IMR-90 (cell line): Measurements from ENCODE around the gene ADGRL3. TPM values are rescaled to one million over a fixed set of nuclear protein-coding genes. Genes with fewer than 3 reads are reported as not detected.

Experiments used
- ATAC-seq: fragments of 200-7000 bp; cut with Tn5 transposase; 2 replicates; pipeline ENCODE4 v1.9.1; 2020; ENCODE audit warnings: low read depth, mild to moderate bottlenecking, moderate library complexity
- BruUV-seq: library from RNA; stranded (reverse); fragments of 400-500 nt; replicated peaks from 2 replicates; lab custom pipeline; 2021; lab: Mats Ljungman, UMichigan
- CTCF ChIA-PET: fragments of 300-600 bp; formaldehyde crosslinking; extraction: SDS; loops from one replicate; lab custom pipeline; 2021; ENCODE audit warnings: antibody characterized with exemption; lab: Yijun Ruan, JAX
- POLR2A ChIA-PET: fragments of 300-600 bp; sonication (Branson Sonifier 250); formaldehyde crosslinking; loops from one replicate; lab custom pipeline; 2022; ENCODE audit warnings: antibody characterized with exemption; ENCODE audit not compliant: unreplicated experiment; lab: Charles Lee
- DNase-seq: peaks from one replicate; pipeline ENCODE4 v3.0.0; 2013
- H2AFZ ChIP-seq: replicated peaks from 2 replicates; pipeline ENCODE3; 2013; ENCODE audit warnings: low read length, mild to moderate bottlenecking; ENCODE audit not compliant: poor library complexity
- H2AK5ac ChIP-seq: 2 replicates; pipeline ENCODE4 v1.6.1; 2013; ENCODE audit warnings: low read depth, low read length, inconsistent platforms
- H2AK9ac ChIP-seq: replicated peaks from 2 replicates; pipeline ENCODE3; 2013; ENCODE audit warnings: mild to moderate bottlenecking, low read depth, low read length, moderate library complexity; ENCODE audit not compliant: poor library complexity
- H2BK120ac ChIP-seq: 2 replicates; pipeline ENCODE4 v1.6.1; 2013; ENCODE audit warnings: low read depth, low read length, inconsistent platforms
- H2BK15ac ChIP-seq: 3 replicates; pipeline ENCODE4 v1.6.1; 2013; ENCODE audit warnings: low read depth, low read length, inconsistent platforms
- H2BK20ac ChIP-seq: 2 replicates; pipeline ENCODE4 v1.6.1; 2013; ENCODE audit warnings: low read depth, mild to moderate bottlenecking, inconsistent platforms, low read length, moderate library complexity
- H2BK5ac ChIP-seq: 2 replicates; pipeline ENCODE4 v1.6.1; 2013; ENCODE audit warnings: mild to moderate bottlenecking, low read depth, low read length, inconsistent platforms; ENCODE audit not compliant: poor library complexity, severe bottlenecking
- H3K14ac ChIP-seq: replicated peaks from 2 replicates; pipeline ENCODE4 v1.6.1; 2013; ENCODE audit warnings: low read depth, low read length, inconsistent platforms
- H3K18ac ChIP-seq: 2 replicates; pipeline ENCODE4 v1.6.1; 2013; ENCODE audit warnings: low read depth, low read length, control low read depth
- H3K23ac ChIP-seq: 2 replicates; pipeline ENCODE4 v1.6.1; 2013; ENCODE audit warnings: low read depth, low read length, inconsistent platforms
- H3K27ac ChIP-seq: 2 replicates; pipeline ENCODE4 v1.5.1; 2013; ENCODE audit warnings: mild to moderate bottlenecking, control low read depth, low read length; ENCODE audit not compliant: insufficient read depth
- H3K27me3 ChIP-seq: 2 replicates; pipeline ENCODE4 v1.6.1; 2013; ENCODE audit warnings: low read length; ENCODE audit not compliant: control insufficient read depth, insufficient read depth
- H3K36me3 ChIP-seq: 2 replicates; pipeline ENCODE4 v1.6.1; 2013; ENCODE audit warnings: low read length, mixed read lengths; ENCODE audit not compliant: control insufficient read depth, insufficient read depth
- H3K4ac ChIP-seq: 2 replicates; pipeline ENCODE4 v1.6.1; 2013; ENCODE audit warnings: low read depth, low read length, inconsistent platforms
- H3K4me1 ChIP-seq: 2 replicates; pipeline ENCODE4 v1.6.1; 2013; ENCODE audit warnings: low read length, mixed read lengths; ENCODE audit not compliant: control insufficient read depth, insufficient read depth
- H3K4me2 ChIP-seq: 2 replicates; pipeline ENCODE4 v1.6.1; 2013; ENCODE audit warnings: low read depth, mild to moderate bottlenecking, control low read depth, low read length, moderate library complexity
- H3K4me3 ChIP-seq: 2 replicates; pipeline ENCODE4 v1.5.1; 2013; ENCODE audit warnings: low read depth, mild to moderate bottlenecking, control low read depth, low read length, moderate library complexity; ENCODE audit not compliant: insufficient read depth
- H3K56ac ChIP-seq: 2 replicates; pipeline ENCODE4 v1.6.1; 2013; ENCODE audit warnings: low read length, inconsistent platforms; ENCODE audit not compliant: insufficient read depth; ENCODE audit errors: extremely low read depth
- H3K79me1 ChIP-seq, 2 experiments: 2 replicates each; pipeline ENCODE4 v1.6.1; 2013; ENCODE audit warnings: low read length in 2 of 2, inconsistent platforms in 1 of 2, low read depth in 1 of 2
- H3K9ac ChIP-seq: 2 replicates; pipeline ENCODE4 v1.6.1; 2013; ENCODE audit warnings: low read depth, low read length, control low read depth
- H3K9me1 ChIP-seq: 2 replicates; pipeline ENCODE4 v1.6.1; 2013; ENCODE audit warnings: low read length, inconsistent platforms; ENCODE audit not compliant: insufficient read depth
- H3K9me3 ChIP-seq: 2 replicates; pipeline ENCODE4 v1.6.1; 2013; ENCODE audit warnings: low read length; ENCODE audit not compliant: control insufficient read depth, insufficient read depth
- H4K20me1 ChIP-seq: 2 replicates; pipeline ENCODE4 v1.6.1; 2013; ENCODE audit warnings: low read length, inconsistent platforms; ENCODE audit not compliant: insufficient read depth
- H4K5ac ChIP-seq: 2 replicates; pipeline ENCODE4 v1.6.1; 2013; ENCODE audit warnings: mild to moderate bottlenecking, low read depth, low read length, control low read depth
- H4K8ac ChIP-seq, 2 experiments: 2 replicates each; pipeline ENCODE4 v1.6.1; 2013; ENCODE audit warnings: low read depth in 2 of 2, low read length in 2 of 2, control low read depth in 1 of 2, inconsistent platforms in 1 of 2
- H4K91ac ChIP-seq: 2 replicates; pipeline ENCODE4 v1.6.1; 2013; ENCODE audit warnings: low read depth, low read length, inconsistent platforms; ENCODE audit not compliant: insufficient read depth
- BHLHE40 ChIP-seq: fragments of 150-350 bp; IDR thresholded peaks from 2 replicates; pipeline ENCODE4 v1.6.1; 2016; ENCODE audit warnings: mild to moderate bottlenecking, low read depth, low read length
- CEBPB ChIP-seq: IDR thresholded peaks from 2 replicates; pipeline ENCODE4 v1.6.1; 2012; ENCODE audit warnings: low read depth, low read length, improper control_type of control experiment
- CHD1 ChIP-seq: IDR thresholded peaks from 2 replicates; pipeline ENCODE4 v1.6.1; 2012; ENCODE audit warnings: low read depth, low read length, improper control_type of control experiment
- FOS ChIP-seq: fragments of 150-350 bp; IDR thresholded peaks from 2 replicates; pipeline ENCODE4 v1.6.1; 2016; ENCODE audit warnings: low read depth, low read length
- MAFK ChIP-seq: IDR thresholded peaks from 2 replicates; pipeline ENCODE4 v1.6.1; 2012; ENCODE audit warnings: low read depth, low read length, improper control_type of control experiment
- MAZ ChIP-seq: IDR thresholded peaks from 2 replicates; pipeline ENCODE4 v1.6.1; 2012; ENCODE audit warnings: low read depth, mild to moderate bottlenecking, low read length, improper control_type of control experiment, moderate library complexity, borderline replicate concordance
- MXI1 ChIP-seq: IDR thresholded peaks from 2 replicates; pipeline ENCODE4 v1.6.1; 2012; ENCODE audit warnings: low read depth, mild to moderate bottlenecking, low read length, moderate library complexity, borderline replicate concordance
- POLR2A ChIP-seq: IDR thresholded peaks from 2 replicates; pipeline ENCODE4 v1.6.1; 2012; ENCODE audit warnings: mild to moderate bottlenecking, low read depth, low read length
- RAD21 ChIP-seq: IDR thresholded peaks from 2 replicates; pipeline ENCODE4 v1.6.1; 2012; ENCODE audit warnings: low read length, improper control_type of control experiment
- RCOR1 ChIP-seq: IDR thresholded peaks from 2 replicates; pipeline ENCODE4 v1.6.1; 2012; ENCODE audit warnings: mild to moderate bottlenecking, low read length, improper control_type of control experiment; ENCODE audit not compliant: insufficient replicate concordance
- RFX5 ChIP-seq: IDR thresholded peaks from 2 replicates; pipeline ENCODE4 v1.8.0; 2012; ENCODE audit warnings: low read depth, mild to moderate bottlenecking, low read length, moderate library complexity
- SMC3 ChIP-seq: fragments of 150-350 bp; IDR thresholded peaks from 2 replicates; pipeline ENCODE4 v1.6.1; 2016; ENCODE audit warnings: low read depth, mild to moderate bottlenecking, antibody characterized with exemption, low read length, moderate library complexity
- WGBS, 2 experiments: methylation state at CpG; one replicate each; pipeline versions ENCODE4 v1.1.5 to v1.1.7; 2013; ENCODE audit warnings: missing lambda C conversion rate in 2 of 2; ENCODE audit not compliant: insufficient read length in 1 of 2; ENCODE audit errors: extremely low coverage in 2 of 2; 5-methylcytosine and 5-hydroxymethylcytosine counted together
- dilution Hi-C: fragments of 300-500 bp; cut with HindIII; formaldehyde crosslinking; loops from one replicate; pipeline ENCODE4 v1.14.3; 2018; ENCODE audit warnings: low sequenced_read_pairs; ENCODE audit not compliant: unreplicated experiment
- in situ Hi-C: fragments of 300-500 bp; cut with MboI; formaldehyde crosslinking; loops from 3 replicates; pipeline ENCODE4 v1.14.3; 2019; ENCODE audit warnings: low sequenced_read_pairs, inconsistent platforms, mixed read lengths
- intact Hi-C: fragments of 100-400 bp; cut with micrococcal nuclease; formaldehyde crosslinking; loops from 2 replicates; pipeline ENCODE4 v1.10.0; 2022
- polyA plus RNA-seq, 3 experiments: library from polyadenylated mRNA; depleted of rRNA; stranded (reverse); fragments of >200 nt; gene quantifications; 2 replicates each; pipeline ENCODE4 v1.2.3, GENCODE V29; 2012; ENCODE audit warnings: low replicate concordance in 1 of 3
- total RNA-seq: library from RNA; depleted of rRNA; stranded (reverse); fragments of >200 nt; gene quantifications from 2 replicates; pipeline ENCODE4 v1.2.3, GENCODE V29; 2012
- TF ChIP-seq, protein P1 (sequence below): fragments of 150-350 bp; IDR thresholded peaks from 2 replicates; pipeline ENCODE4 v1.6.1; 2017; ENCODE audit warnings: mild to moderate bottlenecking, antibody characterized with exemption, low read length, low read depth
- TF ChIP-seq, protein P2 (sequence below): fragments of 150-350 bp; IDR thresholded peaks from 2 replicates; pipeline ENCODE4 v1.6.1; 2016; ENCODE audit warnings: low read depth, mild to moderate bottlenecking, low read length, moderate library complexity, borderline replicate concordance
- TF ChIP-seq, protein P3 (sequence below): conservative IDR thresholded peaks from 2 replicates; pipeline ENCODE4 v1.5.1; 2012; ENCODE audit warnings: mild to moderate bottlenecking, low read depth, low read length, improper control_type of control experiment

ADGRL3 gene
- total and polyA plus RNA-seq, 2 of the 4 experiments (the other 2 are of a cell fraction): 0.46 to 2.5 TPM

DNA sequence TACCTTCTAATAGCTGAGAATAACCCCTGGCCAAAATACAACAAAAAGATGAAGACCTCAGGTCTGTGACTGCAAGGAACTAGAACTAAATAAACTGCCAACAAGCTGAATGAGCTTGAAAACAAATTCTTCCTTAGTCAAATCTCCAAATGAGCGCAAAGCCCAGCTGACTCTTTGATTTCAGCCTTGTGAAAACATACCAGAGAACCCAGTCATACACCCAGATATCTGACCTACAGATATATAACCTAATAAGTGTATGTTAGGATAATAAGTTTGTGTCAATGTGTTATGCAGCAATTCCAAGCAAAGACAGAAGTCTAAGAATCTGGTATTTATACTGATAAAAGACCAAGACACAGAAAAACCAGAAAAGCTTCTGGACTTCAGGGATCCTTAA is 38.0 kb upstream of the ADGRL3 start:
- in situ Hi-C loops (no loop called here), dilution Hi-C loops (no loop called here), intact Hi-C loops (no loop called here)
- Histone ChIP-seq H4K8ac (no peak overlapping the region), H3K4ac (no peak overlapping the region), H3K18ac (no peak overlapping the region), H3K36me3 (no peaks in the 10 kb centered on the region), H3K4me3 (no peak overlapping the region), H3K23ac (no peak overlapping the region), H3K9me1 (no peaks in the 10 kb centered on the region), H3K27ac (no peak overlapping the region), H4K5ac (no peak overlapping the region), H2AFZ (no peak overlapping the region), H3K14ac (no peak overlapping the region), H3K9ac (no peak overlapping the region), H3K79me1 (no peaks in the 10 kb centered on the region), H3K56ac (no peak overlapping the region), H2BK5ac (no peak overlapping the region), H3K9me3 (no peaks in the 10 kb centered on the region), H3K4me2 (no peak overlapping the region), H3K4me1 (no peaks in the 10 kb centered on the region), H2BK120ac (no peak overlapping the region), H2AK5ac (no peak overlapping the region), H3K27me3 (no peaks in the 10 kb centered on the region), H4K20me1 (no peaks in the 10 kb centered on the region), H2BK20ac (no peak overlapping the region), H2BK15ac (no peak overlapping the region), H4K91ac (no peak overlapping the region), H2AK9ac (no peak overlapping the region)
- no CpG with 5 or more reads among the region's 1 CpG for WGBS, 2 experiments
- no peak for DNase-seq
- ATAC-seq: no peak
- BruUV-seq: no TSS peak
- CTCF ChIA-PET: no interaction called here
- POLR2A ChIA-PET: no interaction called here
- TF ChIP-seq SMC3 (no peak), CEBPB (no peak), RAD21 (no peak), CHD1 (no peak), POLR2A (no peak), MAZ (no peak), MAFK (no peak), RCOR1 (no peak), RFX5 (no peak), MXI1 (no peak), FOS (no peak), BHLHE40 (no peak)
- TF ChIP-seq, protein P1, sequence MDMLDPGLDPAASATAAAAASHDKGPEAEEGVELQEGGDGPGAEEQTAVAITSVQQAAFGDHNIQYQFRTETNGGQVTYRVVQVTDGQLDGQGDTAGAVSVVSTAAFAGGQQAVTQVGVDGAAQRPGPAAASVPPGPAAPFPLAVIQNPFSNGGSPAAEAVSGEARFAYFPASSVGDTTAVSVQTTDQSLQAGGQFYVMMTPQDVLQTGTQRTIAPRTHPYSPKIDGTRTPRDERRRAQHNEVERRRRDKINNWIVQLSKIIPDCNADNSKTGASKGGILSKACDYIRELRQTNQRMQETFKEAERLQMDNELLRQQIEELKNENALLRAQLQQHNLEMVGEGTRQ: no peak
- TF ChIP-seq, protein P2, sequence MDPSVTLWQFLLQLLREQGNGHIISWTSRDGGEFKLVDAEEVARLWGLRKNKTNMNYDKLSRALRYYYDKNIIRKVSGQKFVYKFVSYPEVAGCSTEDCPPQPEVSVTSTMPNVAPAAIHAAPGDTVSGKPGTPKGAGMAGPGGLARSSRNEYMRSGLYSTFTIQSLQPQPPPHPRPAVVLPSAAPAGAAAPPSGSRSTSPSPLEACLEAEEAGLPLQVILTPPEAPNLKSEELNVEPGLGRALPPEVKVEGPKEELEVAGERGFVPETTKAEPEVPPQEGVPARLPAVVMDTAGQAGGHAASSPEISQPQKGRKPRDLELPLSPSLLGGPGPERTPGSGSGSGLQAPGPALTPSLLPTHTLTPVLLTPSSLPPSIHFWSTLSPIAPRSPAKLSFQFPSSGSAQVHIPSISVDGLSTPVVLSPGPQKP: no peak
- TF ChIP-seq, protein P3, sequence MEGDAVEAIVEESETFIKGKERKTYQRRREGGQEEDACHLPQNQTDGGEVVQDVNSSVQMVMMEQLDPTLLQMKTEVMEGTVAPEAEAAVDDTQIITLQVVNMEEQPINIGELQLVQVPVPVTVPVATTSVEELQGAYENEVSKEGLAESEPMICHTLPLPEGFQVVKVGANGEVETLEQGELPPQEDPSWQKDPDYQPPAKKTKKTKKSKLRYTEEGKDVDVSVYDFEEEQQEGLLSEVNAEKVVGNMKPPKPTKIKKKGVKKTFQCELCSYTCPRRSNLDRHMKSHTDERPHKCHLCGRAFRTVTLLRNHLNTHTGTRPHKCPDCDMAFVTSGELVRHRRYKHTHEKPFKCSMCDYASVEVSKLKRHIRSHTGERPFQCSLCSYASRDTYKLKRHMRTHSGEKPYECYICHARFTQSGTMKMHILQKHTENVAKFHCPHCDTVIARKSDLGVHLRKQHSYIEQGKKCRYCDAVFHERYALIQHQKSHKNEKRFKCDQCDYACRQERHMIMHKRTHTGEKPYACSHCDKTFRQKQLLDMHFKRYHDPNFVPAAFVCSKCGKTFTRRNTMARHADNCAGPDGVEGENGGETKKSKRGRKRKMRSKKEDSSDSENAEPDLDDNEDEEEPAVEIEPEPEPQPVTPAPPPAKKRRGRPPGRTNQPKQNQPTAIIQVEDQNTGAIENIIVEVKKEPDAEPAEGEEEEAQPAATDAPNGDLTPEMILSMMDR: no peak
